ENCODE results near the gene MYO18A.

- TF ChIP-seq CTCF (IDR thresholded peaks at IDR 0.05; ENCODE audit: insufficient read depth, low read depth, low read length): no peak
- no peak for TF ChIP-seq EZH2 (IDR thresholded peaks at IDR 0.05; ENCODE audit: insufficient read depth, low read length)
Measured at GRCh38 chr17:29190592-29191207, 10.5 kb upstream of the MYO18A start.
